Testis (tissue), 3 donors: ENCODE data around the gene ZNF593OS. TPM values are rescaled to one million over a fixed set of nuclear protein-coding genes. Genes with fewer than 3 reads are reported as not detected.

ENCODE experiments used
- DNase-seq: peaks from one replicate; pipeline ENCODE4 v3.0.0-alpha.2; 2019
- H3K27ac ChIP-seq, 2 donors: fragments of 200-600 bp; sonication (generic); one replicate each; pipeline ENCODE4 v1.5.1; 2019
- H3K27me3 ChIP-seq: fragments of 200-600 bp; sonication (generic); one replicate; pipeline ENCODE4 v1.5.1; 2019
- H3K36me3 ChIP-seq: fragments of 200-600 bp; sonication (generic); one replicate; pipeline ENCODE4 v1.5.1; 2017; ENCODE audit warnings: low read depth; ENCODE audit errors: missing control alignments
- H3K4me1 ChIP-seq: fragments of 200-600 bp; sonication (generic); one replicate; pipeline ENCODE4 v1.5.1; 2019
- H3K4me3 ChIP-seq, 2 donors: fragments of 200-600 bp; sonication (generic); one replicate each; pipeline ENCODE4 v1.5.1; 2017 to 2019
- H3K9me3 ChIP-seq: fragments of 200-600 bp; sonication (generic); one replicate; pipeline ENCODE4 v1.5.1; 2017
- POLR2A ChIP-seq: fragments of 450-650 bp; IDR thresholded peaks from one replicate; pipeline ENCODE4 v1.6.1; 2017; ENCODE audit warnings: antibody characterized with exemption, mild to moderate bottlenecking, moderate library complexity
- WGBS, 2 donors: methylation state at CpG; one replicate each; pipeline ENCODE4 v1.1.5; 2018; 5-methylcytosine and 5-hydroxymethylcytosine counted together
- intact Hi-C: fragments of 100-400 bp; cut with DNase I; formaldehyde crosslinking; loops from one replicate; pipeline ENCODE4 v1.15.1; 2023; ENCODE audit warnings: low total_unique reads
- polyA plus RNA-seq: library from polyadenylated mRNA; stranded (reverse); fragments of 350-450 nt; fragmentation: Illumina TruSeq; extraction: RNeasy Lipid Tissue Mini Kit (QIAGEN cat#74804); gene quantifications from one replicate; pipeline ENCODE4 v1.2.3, GENCODE V29; 2014; ENCODE audit warnings: low read depth, low replicate concordance; ENCODE audit not compliant: insufficient read depth
- total RNA-seq, 2 donors: library from RNA; depleted of rRNA; stranded (reverse); fragments of >200 nt; gene quantifications; one replicate each; pipeline ENCODE4 v1.2.3, GENCODE V29; 2016
- TF ChIP-seq, protein P1 (sequence below), 3 experiments: fragments of 450-650 bp in 2 of 3; fragments of 200-600 bp in 1 of 3; sonication (generic) in 1 of 3; IDR thresholded peaks; one replicate each; pipeline ENCODE4 v1.5.1; 2016 to 2019; ENCODE audit warnings: antibody characterized with exemption in 3 of 3, mild to moderate bottlenecking in 2 of 3, moderate library complexity in 1 of 3

Gene ZNF593OS
- total and polyA plus RNA-seq, 3 donors from 2014 or later = 0.62 to 1.7 TPM; not detected in 1

DNA sequence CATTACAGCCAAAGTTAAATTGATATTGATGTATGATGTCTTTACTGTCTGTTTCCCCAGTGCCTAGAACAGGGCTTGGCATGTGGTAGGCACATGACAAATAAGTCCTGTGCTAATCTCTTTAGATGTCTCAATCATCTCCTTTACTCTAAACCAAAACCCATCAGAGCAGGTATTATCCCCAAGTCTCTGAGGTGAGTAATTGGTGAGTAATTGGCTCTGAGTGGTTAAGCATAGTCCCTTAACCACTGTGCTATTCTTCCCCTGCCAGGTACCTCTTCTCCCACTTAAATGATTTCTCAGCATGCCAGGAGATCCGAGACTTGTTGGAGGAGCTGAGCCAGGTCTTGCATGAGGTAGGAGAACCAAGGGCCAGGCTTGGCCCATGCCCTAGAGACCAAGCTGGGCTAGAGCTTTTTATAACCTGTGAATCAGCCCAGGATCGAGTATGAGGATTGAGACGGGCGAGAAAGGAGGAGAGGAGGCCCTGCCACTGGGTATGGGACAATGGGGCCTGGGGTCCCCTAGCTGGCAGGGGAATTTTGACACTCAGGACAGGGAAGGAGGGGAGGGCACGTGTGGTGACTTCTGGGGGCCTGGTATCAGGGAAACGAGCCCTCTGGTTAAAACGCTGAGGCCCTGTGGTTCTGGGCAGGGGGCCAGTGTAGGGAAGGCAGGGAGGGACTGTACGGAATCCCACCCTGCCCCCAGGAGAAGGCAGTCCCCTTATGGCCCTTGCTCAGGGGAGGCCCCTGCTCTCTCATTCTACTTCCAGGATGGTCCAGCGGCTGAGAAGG is 10.2 kb upstream of the ZNF593OS start:
- Histone ChIP-seq H3K27ac (no peak overlapping the region), H3K36me3 (no peaks in the 10 kb centered on the region), H3K9me3 (no peaks in the 10 kb centered on the region), H3K4me3 (no peak overlapping the region), H3K27me3 (no peaks in the 10 kb centered on the region), H3K4me1 (no peaks in the 10 kb centered on the region)
- WGBS, 2 donors = 76 to 86% methylated on average over 8 to 9 of the region's 9 CpGs
- no peak for DNase-seq
- intact Hi-C loops = no loop called here
- TF ChIP-seq POLR2A = no peak
- TF ChIP-seq, protein P1, sequence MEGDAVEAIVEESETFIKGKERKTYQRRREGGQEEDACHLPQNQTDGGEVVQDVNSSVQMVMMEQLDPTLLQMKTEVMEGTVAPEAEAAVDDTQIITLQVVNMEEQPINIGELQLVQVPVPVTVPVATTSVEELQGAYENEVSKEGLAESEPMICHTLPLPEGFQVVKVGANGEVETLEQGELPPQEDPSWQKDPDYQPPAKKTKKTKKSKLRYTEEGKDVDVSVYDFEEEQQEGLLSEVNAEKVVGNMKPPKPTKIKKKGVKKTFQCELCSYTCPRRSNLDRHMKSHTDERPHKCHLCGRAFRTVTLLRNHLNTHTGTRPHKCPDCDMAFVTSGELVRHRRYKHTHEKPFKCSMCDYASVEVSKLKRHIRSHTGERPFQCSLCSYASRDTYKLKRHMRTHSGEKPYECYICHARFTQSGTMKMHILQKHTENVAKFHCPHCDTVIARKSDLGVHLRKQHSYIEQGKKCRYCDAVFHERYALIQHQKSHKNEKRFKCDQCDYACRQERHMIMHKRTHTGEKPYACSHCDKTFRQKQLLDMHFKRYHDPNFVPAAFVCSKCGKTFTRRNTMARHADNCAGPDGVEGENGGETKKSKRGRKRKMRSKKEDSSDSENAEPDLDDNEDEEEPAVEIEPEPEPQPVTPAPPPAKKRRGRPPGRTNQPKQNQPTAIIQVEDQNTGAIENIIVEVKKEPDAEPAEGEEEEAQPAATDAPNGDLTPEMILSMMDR (IDR thresholded peaks at IDR 0.05) = no peak

GRCh38 chr1:26180010-26180506 is 8.4 kb upstream of the ZNF593OS start:
- no peaks in the 10 kb centered on the region for H3K4me1 ChIP-seq
- TF ChIP-seq, protein P1 (IDR thresholded peaks at IDR 0.05) = no peak
- TF ChIP-seq POLR2A = no peak
- H3K27ac ChIP-seq = no peak overlapping the region
- H3K36me3 ChIP-seq = no peaks in the 10 kb centered on the region
- no peaks in the 10 kb centered on the region for H3K27me3 ChIP-seq
- DNase-seq = no peak
- intact Hi-C loops = no loop called here
- H3K9me3 ChIP-seq = no peaks in the 10 kb centered on the region
- 82 to 85% methylated on average over 3 to 4 of the region's 4 CpGs for WGBS, 2 donors
- H3K4me3 ChIP-seq = no peak overlapping the region

- Histone ChIP-seq H3K27me3 (no peaks in the 10 kb centered on the region), H3K36me3 (no peaks in the 10 kb centered on the region), H3K4me3 (no peak within 1 kb of the TSS), H3K27ac (no peak within 1 kb of the TSS), H3K9me3 (no peaks in the 10 kb centered on the region), H3K4me1 (no peaks in the 10 kb centered on the region)
- WGBS, 2 donors = 62 to 68% methylated on average over 12 to 21 of the region's 21 CpGs
- no peak for DNase-seq
- intact Hi-C loops = no loop called here
- TF ChIP-seq, protein P1 (IDR thresholded peaks at IDR 0.05) = no peak
- TF ChIP-seq POLR2A = no peak
These were observed 5.6 kb upstream of the ZNF593OS start, which contains the start of gene CNKSR1 for GRCh38 chr1:26177182-26177684. TSS of gene CNKSR1 (plus strand) at chr1:26177491. CDS start at chr1:26177548, 57 bp downstream.

- DNase-seq = no peak
- H3K4me1 ChIP-seq = peaks cover 8% of the 10 kb centered on the region
- no peak overlapping the region for H3K4me3 ChIP-seq
- H3K27me3 ChIP-seq = no peaks in the 10 kb centered on the region
- 90 to 95% methylated on average over 8 of the region's 8 CpGs for WGBS, 2 donors
- TF ChIP-seq, protein P1 (IDR thresholded peaks at IDR 0.05) = no peak
- TF ChIP-seq POLR2A = no peak
- no peaks in the 10 kb centered on the region for H3K36me3 ChIP-seq
- intact Hi-C loops = no loop called here
- no peak overlapping the region for H3K27ac ChIP-seq
- H3K9me3 ChIP-seq = no peaks in the 10 kb centered on the region
These were observed 3.7 kb upstream of the ZNF593OS start for GRCh38 chr1:26175346-26175745.
